ENCODE measurements around the gene EDNRA. TPM values are rescaled to one million over a fixed set of nuclear protein-coding genes. Genes with fewer than 3 reads are reported as not detected.

The EDNRA gene
- polyA plus RNA-seq, 1 of the 3 experiments (the other 2 are of a cell fraction), result 1.2 TPM

DNA sequence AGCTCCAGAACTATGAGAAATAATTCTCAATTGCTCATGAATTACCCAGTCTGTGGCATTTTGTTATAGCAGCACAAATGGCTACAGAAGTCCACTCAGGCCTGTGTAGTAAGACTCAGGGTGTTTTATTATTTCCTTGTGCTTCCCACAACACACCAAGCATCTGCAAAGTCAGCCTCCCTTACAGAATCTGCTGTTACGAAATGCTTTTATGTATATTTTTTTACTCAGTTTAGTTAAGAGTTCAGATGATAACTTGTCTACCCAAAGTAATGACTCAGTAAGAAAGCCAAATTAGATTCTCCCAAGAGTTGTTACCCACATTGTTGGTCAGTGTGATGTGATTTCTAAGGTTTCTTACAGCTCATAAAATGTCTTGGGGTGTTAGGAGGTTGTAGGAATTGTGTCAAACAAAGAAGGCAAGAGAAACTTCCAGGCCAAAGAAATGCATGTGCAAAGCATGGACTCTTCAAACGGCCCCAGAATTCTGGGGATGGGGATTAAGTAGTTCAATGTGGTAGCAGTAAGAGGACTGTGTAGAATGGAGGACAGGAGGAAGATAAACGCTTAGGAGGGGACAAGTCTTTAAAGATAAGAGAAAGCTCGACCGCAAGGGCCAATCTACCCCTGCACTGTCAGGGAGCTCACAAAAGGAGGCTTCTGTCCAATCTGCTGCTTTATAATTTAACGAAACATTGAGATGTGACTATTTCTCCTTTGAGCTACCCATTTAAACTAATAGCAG, 100.9 kb downstream of the EDNRA start:
- DNase-seq, result no peak
- H3K79me2 ChIP-seq (ENCODE audit: insufficient read depth), result no peaks in the 10 kb centered on the region
- H3K27ac ChIP-seq (ENCODE audit: low read depth in 2 of 2, low read length in 1 of 2), result no peak overlapping the region
- peaks cover 6 to 7% of the 10 kb centered on the region in 2 experiments; a peak in 2 of 4 replicates for H3K4me1 ChIP-seq (ENCODE audit: control insufficient read depth in 1 of 2, insufficient read depth in 2 of 2, low read depth in 1 of 2, low read length in 1 of 2)
- H3K27me3 ChIP-seq (ENCODE audit: insufficient read depth), result no peaks in the 10 kb centered on the region
- H3K4me2 ChIP-seq, result no peak overlapping the region
- 89% methylated on average over 6 of the region's 6 CpGs for WGBS (ENCODE audit: low lambda C conversion rate)
- H3F3A ChIP-seq (replicated peaks; ENCODE audit: insufficient read depth), result peaks cover 12% of the 10 kb centered on the region
- H4K20me1 ChIP-seq (ENCODE audit: insufficient read depth), result no peaks in the 10 kb centered on the region
- no peaks in the 10 kb centered on the region for H3K36me3 ChIP-seq (replicated peaks in 1 of 2; ENCODE audit: control insufficient read depth in 1 of 2, insufficient read depth in 2 of 2, low read length in 1 of 2)
- no peak overlapping the region for H2AFZ ChIP-seq (ENCODE audit: low read depth)
- ChIA-PET POLR2A (no interaction called here), CTCF (interaction anchor here (0.6 to 1.3 kb wide), 4 partner anchors 8 to 421 kb away, joined by 3 to 6 read pairs (median 4); no protein-coding TSS in a partner anchor)
- H3K4me3 ChIP-seq (ENCODE audit: low read depth in 2 of 2, low read length in 1 of 2), result no peak overlapping the region
- no peaks in the 10 kb centered on the region for H3K9me2 ChIP-seq
- TF ChIP-seq SMC3 (IDR thresholded peaks at IDR 0.05; ENCODE audit: low read depth, low read length) (no peak), EP300 (IDR thresholded peaks at IDR 0.05; ENCODE audit: borderline replicate concordance in 1 of 2, low read depth in 1 of 2, low read length in 1 of 2) (no peak), FOSL2 (IDR thresholded peaks at IDR 0.05; ENCODE audit: borderline replicate concordance, low read depth) (no peak), RXRA (IDR thresholded peaks at IDR 0.05; ENCODE audit: borderline replicate concordance, low read depth) (no peak), TCF12 (IDR thresholded peaks at IDR 0.05) (no peak), RAD21 (IDR thresholded peaks at IDR 0.05; ENCODE audit: low read length) (no peak), MEF2A (IDR thresholded peaks at IDR 0.05; ENCODE audit: borderline replicate concordance, low read depth) (no peak), CHD2 (IDR thresholded peaks at IDR 0.05; ENCODE audit: low read length, partially characterized antibody) (no peak), ELF1 (IDR thresholded peaks at IDR 0.05) (no peak), TAF1 (IDR thresholded peaks at IDR 0.05; ENCODE audit: borderline replicate concordance, low read depth, low read length) (no peak), YY1 (IDR thresholded peaks at IDR 0.05; ENCODE audit: low read depth) (no peak), JUND (IDR thresholded peaks at IDR 0.05) (no peak)
- TF ChIP-seq, protein P1, sequence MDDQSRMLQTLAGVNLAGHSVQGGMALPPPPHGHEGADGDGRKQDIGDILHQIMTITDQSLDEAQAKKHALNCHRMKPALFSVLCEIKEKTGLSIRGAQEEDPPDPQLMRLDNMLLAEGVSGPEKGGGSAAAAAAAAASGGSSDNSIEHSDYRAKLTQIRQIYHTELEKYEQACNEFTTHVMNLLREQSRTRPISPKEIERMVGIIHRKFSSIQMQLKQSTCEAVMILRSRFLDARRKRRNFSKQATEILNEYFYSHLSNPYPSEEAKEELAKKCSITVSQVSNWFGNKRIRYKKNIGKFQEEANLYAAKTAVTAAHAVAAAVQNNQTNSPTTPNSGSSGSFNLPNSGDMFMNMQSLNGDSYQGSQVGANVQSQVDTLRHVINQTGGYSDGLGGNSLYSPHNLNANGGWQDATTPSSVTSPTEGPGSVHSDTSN (IDR thresholded peaks at IDR 0.05), result no peak
- TF ChIP-seq, protein P2, sequence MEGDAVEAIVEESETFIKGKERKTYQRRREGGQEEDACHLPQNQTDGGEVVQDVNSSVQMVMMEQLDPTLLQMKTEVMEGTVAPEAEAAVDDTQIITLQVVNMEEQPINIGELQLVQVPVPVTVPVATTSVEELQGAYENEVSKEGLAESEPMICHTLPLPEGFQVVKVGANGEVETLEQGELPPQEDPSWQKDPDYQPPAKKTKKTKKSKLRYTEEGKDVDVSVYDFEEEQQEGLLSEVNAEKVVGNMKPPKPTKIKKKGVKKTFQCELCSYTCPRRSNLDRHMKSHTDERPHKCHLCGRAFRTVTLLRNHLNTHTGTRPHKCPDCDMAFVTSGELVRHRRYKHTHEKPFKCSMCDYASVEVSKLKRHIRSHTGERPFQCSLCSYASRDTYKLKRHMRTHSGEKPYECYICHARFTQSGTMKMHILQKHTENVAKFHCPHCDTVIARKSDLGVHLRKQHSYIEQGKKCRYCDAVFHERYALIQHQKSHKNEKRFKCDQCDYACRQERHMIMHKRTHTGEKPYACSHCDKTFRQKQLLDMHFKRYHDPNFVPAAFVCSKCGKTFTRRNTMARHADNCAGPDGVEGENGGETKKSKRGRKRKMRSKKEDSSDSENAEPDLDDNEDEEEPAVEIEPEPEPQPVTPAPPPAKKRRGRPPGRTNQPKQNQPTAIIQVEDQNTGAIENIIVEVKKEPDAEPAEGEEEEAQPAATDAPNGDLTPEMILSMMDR (IDR thresholded peaks at IDR 0.05), result no peak
- TF ChIP-seq, protein P3, sequence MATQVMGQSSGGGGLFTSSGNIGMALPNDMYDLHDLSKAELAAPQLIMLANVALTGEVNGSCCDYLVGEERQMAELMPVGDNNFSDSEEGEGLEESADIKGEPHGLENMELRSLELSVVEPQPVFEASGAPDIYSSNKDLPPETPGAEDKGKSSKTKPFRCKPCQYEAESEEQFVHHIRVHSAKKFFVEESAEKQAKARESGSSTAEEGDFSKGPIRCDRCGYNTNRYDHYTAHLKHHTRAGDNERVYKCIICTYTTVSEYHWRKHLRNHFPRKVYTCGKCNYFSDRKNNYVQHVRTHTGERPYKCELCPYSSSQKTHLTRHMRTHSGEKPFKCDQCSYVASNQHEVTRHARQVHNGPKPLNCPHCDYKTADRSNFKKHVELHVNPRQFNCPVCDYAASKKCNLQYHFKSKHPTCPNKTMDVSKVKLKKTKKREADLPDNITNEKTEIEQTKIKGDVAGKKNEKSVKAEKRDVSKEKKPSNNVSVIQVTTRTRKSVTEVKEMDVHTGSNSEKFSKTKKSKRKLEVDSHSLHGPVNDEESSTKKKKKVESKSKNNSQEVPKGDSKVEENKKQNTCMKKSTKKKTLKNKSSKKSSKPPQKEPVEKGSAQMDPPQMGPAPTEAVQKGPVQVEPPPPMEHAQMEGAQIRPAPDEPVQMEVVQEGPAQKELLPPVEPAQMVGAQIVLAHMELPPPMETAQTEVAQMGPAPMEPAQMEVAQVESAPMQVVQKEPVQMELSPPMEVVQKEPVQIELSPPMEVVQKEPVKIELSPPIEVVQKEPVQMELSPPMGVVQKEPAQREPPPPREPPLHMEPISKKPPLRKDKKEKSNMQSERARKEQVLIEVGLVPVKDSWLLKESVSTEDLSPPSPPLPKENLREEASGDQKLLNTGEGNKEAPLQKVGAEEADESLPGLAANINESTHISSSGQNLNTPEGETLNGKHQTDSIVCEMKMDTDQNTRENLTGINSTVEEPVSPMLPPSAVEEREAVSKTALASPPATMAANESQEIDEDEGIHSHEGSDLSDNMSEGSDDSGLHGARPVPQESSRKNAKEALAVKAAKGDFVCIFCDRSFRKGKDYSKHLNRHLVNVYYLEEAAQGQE (IDR thresholded peaks at IDR 0.05; ENCODE audit: low read depth, low read length), result no peak
- TF ChIP-seq, protein P4, sequence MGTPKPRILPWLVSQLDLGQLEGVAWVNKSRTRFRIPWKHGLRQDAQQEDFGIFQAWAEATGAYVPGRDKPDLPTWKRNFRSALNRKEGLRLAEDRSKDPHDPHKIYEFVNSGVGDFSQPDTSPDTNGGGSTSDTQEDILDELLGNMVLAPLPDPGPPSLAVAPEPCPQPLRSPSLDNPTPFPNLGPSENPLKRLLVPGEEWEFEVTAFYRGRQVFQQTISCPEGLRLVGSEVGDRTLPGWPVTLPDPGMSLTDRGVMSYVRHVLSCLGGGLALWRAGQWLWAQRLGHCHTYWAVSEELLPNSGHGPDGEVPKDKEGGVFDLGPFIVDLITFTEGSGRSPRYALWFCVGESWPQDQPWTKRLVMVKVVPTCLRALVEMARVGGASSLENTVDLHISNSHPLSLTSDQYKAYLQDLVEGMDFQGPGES (IDR thresholded peaks at IDR 0.05; ENCODE audit: low read depth, low read length), result no peak
- TF ChIP-seq, protein P5, sequence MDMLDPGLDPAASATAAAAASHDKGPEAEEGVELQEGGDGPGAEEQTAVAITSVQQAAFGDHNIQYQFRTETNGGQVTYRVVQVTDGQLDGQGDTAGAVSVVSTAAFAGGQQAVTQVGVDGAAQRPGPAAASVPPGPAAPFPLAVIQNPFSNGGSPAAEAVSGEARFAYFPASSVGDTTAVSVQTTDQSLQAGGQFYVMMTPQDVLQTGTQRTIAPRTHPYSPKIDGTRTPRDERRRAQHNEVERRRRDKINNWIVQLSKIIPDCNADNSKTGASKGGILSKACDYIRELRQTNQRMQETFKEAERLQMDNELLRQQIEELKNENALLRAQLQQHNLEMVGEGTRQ (IDR thresholded peaks at IDR 0.05; ENCODE audit: borderline replicate concordance, low read depth, low read length), result no peak
- H3K9me3 ChIP-seq, result no peaks in the 10 kb centered on the region
- no peak overlapping the region for H3K9ac ChIP-seq

Measured in SK-N-SH (cell line).